Naive thymus-derived CD8-positive, alpha-beta T cell (primary cell): ENCODE results near the gene MLLT1. TPM values are rescaled to one million over a fixed set of nuclear protein-coding genes. Genes with fewer than 3 reads are reported as not detected.

ENCODE experiments used
- ATAC-seq, 2 donors: fragments of 150-1000 bp; cut with Tn5 transposase in 1 of 2; sonication (Bioruptor Pico), chemical (Tn5 transposase) in 1 of 2; 1 replicate in 1 of 2; 2 replicates in 1 of 2; pipeline ENCODE4 v1.10.0; 2021; ENCODE audit warnings: mild to moderate bottlenecking in 2 of 2, moderate library complexity in 2 of 2
- POLR2A ChIA-PET: fragments of 350-600 bp; sonication (Branson Sonifier 250); formaldehyde crosslinking; loops from one replicate; lab custom pipeline; 2021; ENCODE audit warnings: antibody characterized with exemption; lab: Charles Lee
- DNase-seq, 10 donors: peaks; one replicate each; pipeline versions ENCODE4 v3.0.0 to v3.0.0-alpha.2; 2020 to 2022
- H3K27ac Mint-ChIP-seq, 10 donors: one replicate each; pipeline ENCODE4 v1.8.0; 2020 to 2022; ENCODE audit warnings: mild to moderate bottlenecking in 10 of 10, mixed read lengths in 10 of 10, moderate library complexity in 4 of 10, inconsistent platforms in 1 of 10
- H3K27me3 Mint-ChIP-seq, 5 donors: one replicate each; pipeline ENCODE4 v1.8.0; 2021 to 2022; ENCODE audit warnings: mixed read lengths in 5 of 5
- H3K36me3 Mint-ChIP-seq, 3 donors: one replicate each; pipeline ENCODE4 v1.8.0; 2020 to 2022; ENCODE audit warnings: mixed read lengths in 3 of 3, mild to moderate bottlenecking in 2 of 3, inconsistent platforms in 1 of 3
- H3K4me1 Mint-ChIP-seq, 4 donors: one replicate each; pipeline ENCODE4 v1.8.0; 2021 to 2022; ENCODE audit warnings: mixed read lengths in 4 of 4
- H3K4me3 Mint-ChIP-seq, 10 donors: one replicate each; pipeline ENCODE4 v1.8.0; 2020 to 2022; ENCODE audit warnings: mild to moderate bottlenecking in 10 of 10, mixed read lengths in 10 of 10, moderate library complexity in 6 of 10, inconsistent platforms in 1 of 10
- H3K9me3 Mint-ChIP-seq, 9 donors: one replicate each; pipeline ENCODE4 v1.8.0; 2020 to 2022; ENCODE audit warnings: mixed read lengths in 9 of 9, mild to moderate bottlenecking in 3 of 9, inconsistent platforms in 1 of 9, moderate library complexity in 1 of 9
- polyA plus RNA-seq, 3 donors: library from polyadenylated mRNA; unstranded; fragments of 300-500 nt; fragmentation: Illumina TruSeq; gene quantifications; one replicate each; pipeline ENCODE4 v1.2.3, GENCODE V29; 2021
- total RNA-seq, 8 experiments: library from RNA in 2 of 8; stranded (reverse) in 2 of 8; gene quantifications; one replicate each; pipeline ENCODE4 v1.2.3 and lab custom pipeline; 2021 to 2026

Gene MLLT1
- total and polyA plus RNA-seq, 5 experiments from 2014 or later: 0.68 to 41.7 (median 2.7) TPM

DNA sequence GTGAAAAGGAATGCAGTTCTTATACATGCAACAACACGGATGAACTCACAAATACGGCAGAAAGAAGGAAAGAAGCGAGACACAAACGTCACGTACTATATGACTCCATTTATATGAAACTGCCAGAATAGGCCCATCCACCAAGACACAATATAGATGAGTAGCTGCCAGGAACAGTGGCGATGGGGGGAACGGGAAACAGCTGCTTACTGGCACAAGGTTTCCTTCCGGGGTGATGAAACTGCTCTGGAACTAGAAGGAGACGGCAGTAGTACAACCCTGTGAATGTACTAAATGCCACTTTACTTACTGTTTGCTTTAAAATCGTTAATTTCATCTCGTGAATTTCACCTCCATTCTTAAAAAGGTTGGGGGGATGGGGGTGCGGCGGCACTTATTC lies 28.9 kb downstream of the MLLT1 start:
- POLR2A ChIA-PET: no interaction called here

DNA sequence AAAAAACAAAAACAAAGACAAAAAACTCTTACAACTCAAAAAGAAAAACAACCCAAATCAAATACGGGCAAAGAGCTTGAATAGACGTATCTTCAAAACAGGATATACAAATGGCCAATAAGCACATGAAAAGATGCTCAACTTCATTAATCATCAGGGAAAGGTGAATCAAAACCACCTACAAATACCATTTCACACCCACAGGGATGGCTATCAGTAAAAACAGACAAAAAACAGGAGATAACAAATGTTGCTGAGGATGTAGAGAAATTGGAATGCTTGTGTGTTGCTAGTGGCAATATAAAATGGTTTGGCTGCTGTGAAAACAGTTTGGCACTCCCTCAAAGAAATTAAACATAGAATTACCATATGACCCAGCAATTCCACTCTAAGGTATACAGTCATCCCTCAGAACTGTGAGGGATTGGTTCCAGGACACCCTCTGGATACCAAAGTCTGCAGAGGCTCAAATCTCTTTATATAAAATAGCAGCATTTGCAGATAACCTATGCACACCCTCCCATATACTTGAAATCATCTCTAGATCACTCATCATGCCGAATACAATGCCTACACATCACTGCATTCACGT lies 29.7 kb downstream of the MLLT1 start:
- Mint-ChIP-seq H3K9me3 (peaks cover 0 to 2% (median 0%) of the 10 kb centered on the region in 9 donors), H3K27me3 (no peaks in the 10 kb centered on the region), H3K4me1 (peaks cover 25 to 59% (median 42%) of the 10 kb centered on the region in 4 donors), H3K27ac (peak overlapping the region in 3 of 10 donors; percentile 12 to 28 (median 15)), H3K36me3 (peaks cover 0 to 31% (median 10%) of the 10 kb centered on the region in 3 donors), H3K4me3 (no peak overlapping the region)
- no peak for DNase-seq
- ATAC-seq: no peak
- POLR2A ChIA-PET: interaction anchor here (0.8 kb wide), 1 partner anchor 15 kb away, joined by 10 read pairs; no protein-coding TSS in a partner anchor

More for the DNA sequence above, 28.9 kb downstream of the MLLT1 start:
- no peak overlapping the region for H3K27ac Mint-ChIP-seq
- DNase-seq (peak in 1 of 10 donors; percentile 18), ATAC-seq (no peak)
- peaks cover 23 to 57% (median 42%) of the 10 kb centered on the region in 4 donors for H3K4me1 Mint-ChIP-seq
- peaks cover 0 to 2% (median 0%) of the 10 kb centered on the region in 9 donors for H3K9me3 Mint-ChIP-seq
- H3K36me3 Mint-ChIP-seq: peaks cover 0 to 33% (median 7%) of the 10 kb centered on the region in 3 donors
- H3K27me3 Mint-ChIP-seq: no peaks in the 10 kb centered on the region
- no peak overlapping the region for H3K4me3 Mint-ChIP-seq

DNA sequence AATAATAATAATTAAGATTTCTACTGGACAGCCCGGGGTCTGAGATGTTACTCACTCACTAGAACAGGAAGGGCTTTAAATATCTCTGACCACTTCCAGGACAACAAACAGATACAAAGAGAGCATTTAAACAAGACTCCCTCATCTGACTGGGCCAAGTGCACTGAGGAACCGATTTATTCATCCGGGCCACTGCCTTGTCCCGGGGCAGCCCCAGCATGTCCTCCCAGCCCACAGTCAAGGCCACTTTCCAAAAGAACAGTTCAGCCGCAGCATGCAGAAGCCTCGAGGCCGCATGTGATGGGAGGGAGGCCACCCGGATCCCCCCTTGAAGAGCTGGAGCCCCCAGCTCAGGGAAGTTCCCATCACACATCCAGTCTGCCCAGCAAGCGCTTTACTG lies 30.5 kb downstream of the MLLT1 start:
- Mint-ChIP-seq H3K36me3 (peaks cover 0 to 26% (median 10%) of the 10 kb centered on the region in 3 donors), H3K4me1 (peaks cover 28 to 65% (median 47%) of the 10 kb centered on the region in 4 donors), H3K27me3 (no peaks in the 10 kb centered on the region), H3K4me3 (no peak overlapping the region), H3K27ac (peak overlapping the region in 3 of 10 donors; percentile 15 to 59 (median 28)), H3K9me3 (peaks cover 0 to 2% (median 0%) of the 10 kb centered on the region in 9 donors)
- peak in 1 of 10 donors; percentile 57 for DNase-seq
- POLR2A ChIA-PET: no interaction called here
- ATAC-seq: no peak

DNA sequence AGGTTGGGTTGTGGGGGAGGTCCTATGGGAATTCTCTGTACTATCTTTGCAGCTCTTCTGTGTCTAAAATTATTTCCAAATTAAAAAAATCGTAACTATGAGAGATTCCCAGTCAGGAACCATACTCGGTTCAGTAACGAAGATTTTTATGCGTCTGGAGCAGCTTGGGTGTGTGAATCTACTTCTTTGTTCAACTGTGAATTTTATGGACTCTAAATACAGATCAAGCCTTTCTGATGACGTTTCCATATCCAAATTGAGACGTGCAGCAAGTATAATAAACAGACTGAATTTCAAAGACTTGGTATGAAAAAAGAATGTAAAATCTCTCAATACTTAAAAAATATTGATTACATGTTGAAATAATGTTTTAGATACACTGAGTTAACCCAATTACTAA lies 30.9 kb downstream of the MLLT1 start:
- Mint-ChIP-seq H3K4me1 (peaks cover 31 to 70% (median 52%) of the 10 kb centered on the region in 4 donors), H3K36me3 (peaks cover 0 to 26% (median 10%) of the 10 kb centered on the region in 3 donors), H3K9me3 (peaks cover 0 to 2% (median 0%) of the 10 kb centered on the region in 9 donors), H3K27me3 (no peaks in the 10 kb centered on the region), H3K27ac (peak overlapping the region in 2 of 10 donors; percentile 3 to 15), H3K4me3 (no peak overlapping the region)
- DNase-seq (no peak), ATAC-seq (no peak)
- POLR2A ChIA-PET: no interaction called here

DNA sequence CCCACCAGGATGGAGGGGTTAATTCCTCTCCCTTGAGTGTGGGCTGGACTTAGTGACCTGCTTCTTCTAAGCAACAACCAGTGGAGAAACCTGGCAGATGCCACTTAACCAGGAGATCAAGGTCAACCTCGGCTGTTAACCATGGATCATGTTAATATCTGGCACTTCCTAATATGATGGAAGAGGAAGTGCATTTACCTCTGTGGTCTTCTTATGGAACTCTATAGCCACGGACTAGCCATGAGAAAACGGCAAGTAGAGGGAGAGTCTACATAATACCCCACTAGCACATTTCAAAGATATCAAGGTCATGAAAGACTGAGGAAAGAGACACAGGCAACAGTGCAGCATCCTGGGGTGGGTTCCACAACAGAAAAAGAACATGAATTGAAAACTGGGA lies 31.4 kb downstream of the MLLT1 start:
- no peak for ATAC-seq
- H3K4me1 Mint-ChIP-seq: peaks cover 28 to 75% (median 54%) of the 10 kb centered on the region in 4 donors
- POLR2A ChIA-PET: no interaction called here

DNA sequence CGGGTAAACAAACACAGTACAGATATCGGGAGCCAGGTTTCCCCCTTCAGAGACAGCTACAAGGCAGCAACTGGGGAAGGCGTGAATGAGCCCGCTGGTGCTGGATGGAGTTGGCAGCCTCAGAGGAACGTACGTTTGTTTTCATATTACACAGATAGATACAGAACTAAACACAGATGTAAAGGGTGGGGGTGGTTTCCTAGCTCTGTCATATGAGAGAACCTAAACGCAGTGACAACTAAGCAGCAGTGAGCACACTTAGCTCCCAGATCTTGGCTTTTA lies 32.8 kb downstream of the MLLT1 start:
- Mint-ChIP-seq H3K4me3 (no peak overlapping the region), H3K27me3 (no peaks in the 10 kb centered on the region), H3K4me1 (peaks cover 29 to 78% (median 58%) of the 10 kb centered on the region in 4 donors), H3K27ac (peak overlapping the region in 2 of 10 donors; percentile 2 to 62), H3K9me3 (peaks cover 0 to 2% (median 0%) of the 10 kb centered on the region in 9 donors), H3K36me3 (peaks cover 0 to 22% (median 10%) of the 10 kb centered on the region in 3 donors)
- POLR2A ChIA-PET: no interaction called here
- DNase-seq (no peak), ATAC-seq (no peak)

More for the DNA sequence above, 31.4 kb downstream of the MLLT1 start:
- Mint-ChIP-seq H3K36me3 (peaks cover 0 to 23% (median 10%) of the 10 kb centered on the region in 3 donors), H3K27me3 (no peaks in the 10 kb centered on the region), H3K4me3 (no peak overlapping the region), H3K27ac (peak overlapping the region in 1 of 10 donors; percentile 3), H3K9me3 (peaks cover 0 to 2% (median 0%) of the 10 kb centered on the region in 9 donors)
- DNase-seq: no peak

DNA sequence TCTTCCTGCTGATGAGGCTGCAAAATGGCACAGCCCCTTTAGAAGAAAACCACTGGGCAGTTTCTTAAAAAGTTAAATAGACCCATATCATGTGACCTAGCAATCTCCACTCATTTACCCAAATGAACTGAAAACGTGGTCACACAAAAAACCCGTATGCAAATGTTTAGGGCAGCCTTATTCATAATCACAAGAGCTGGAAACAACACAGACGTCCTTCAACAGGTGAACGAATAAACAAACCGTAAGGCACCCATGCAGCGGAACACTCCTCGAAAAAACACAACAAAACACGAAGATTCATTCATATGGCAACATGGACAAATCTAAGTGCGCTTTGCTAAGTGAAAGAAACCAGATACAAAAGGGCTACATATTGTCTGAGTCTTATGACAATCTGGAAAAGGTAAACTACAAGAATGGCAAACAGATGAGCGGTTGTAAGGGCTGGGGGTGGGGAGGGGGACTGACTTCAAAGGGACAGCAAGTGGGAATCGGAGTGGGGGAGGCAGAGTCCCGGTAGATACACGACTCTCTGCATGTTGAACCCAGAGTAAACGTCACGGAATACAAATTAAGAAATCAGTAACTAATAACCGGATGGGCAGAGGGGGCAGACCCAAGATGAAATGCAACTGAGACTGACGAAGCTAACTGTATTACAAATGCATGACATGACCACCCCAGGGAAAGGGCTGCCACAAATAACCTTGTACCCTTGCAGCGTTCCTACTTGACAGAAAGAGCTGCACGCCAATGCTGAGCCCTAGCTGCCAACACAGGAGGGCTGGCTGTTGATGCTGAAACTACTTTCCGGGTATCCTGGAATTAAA lies 33.4 kb downstream of the MLLT1 start:
- peak overlapping the region in 1 of 10 donors; percentile 62 for H3K27ac Mint-ChIP-seq
- DNase-seq (peak in 1 of 10 donors; percentile 7), ATAC-seq (no peak)
- H3K36me3 Mint-ChIP-seq: peaks cover 0 to 18% (median 10%) of the 10 kb centered on the region in 3 donors
- no peak overlapping the region for H3K4me3 Mint-ChIP-seq
- no peaks in the 10 kb centered on the region for H3K27me3 Mint-ChIP-seq
- H3K9me3 Mint-ChIP-seq: peaks cover 0 to 2% (median 0%) of the 10 kb centered on the region in 9 donors
- peaks cover 27 to 74% (median 55%) of the 10 kb centered on the region in 4 donors for H3K4me1 Mint-ChIP-seq
- POLR2A ChIA-PET: no interaction called here

DNA sequence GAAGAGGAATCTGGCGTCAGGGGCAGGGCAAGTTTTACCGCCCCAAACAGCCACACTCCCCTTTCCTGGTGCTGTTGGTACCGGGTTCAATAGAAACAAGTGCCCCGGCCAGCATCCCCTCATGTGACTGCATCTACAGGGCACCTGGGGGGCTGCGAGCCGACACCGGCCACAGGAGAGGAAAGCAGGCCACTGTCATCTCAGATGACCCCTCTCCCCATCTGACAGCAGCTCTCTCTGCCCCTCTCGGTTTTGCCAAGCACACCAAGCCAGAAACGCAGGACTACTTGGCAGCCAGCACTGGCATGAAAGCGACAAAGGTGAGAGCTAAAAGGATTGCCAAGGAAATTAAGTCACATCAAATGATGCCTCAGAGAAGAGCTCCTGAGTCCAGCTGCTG lies 37.1 kb downstream of the MLLT1 start:
- peak in 1 of 10 donors; percentile 45 for DNase-seq
- Mint-ChIP-seq H3K9me3 (no peaks in the 10 kb centered on the region), H3K27me3 (no peaks in the 10 kb centered on the region), H3K36me3 (peaks cover 0 to 16% (median 5%) of the 10 kb centered on the region in 3 donors), H3K4me3 (peak overlapping the region in 1 of 10 donors; percentile 10), H3K4me1 (peaks cover 29 to 67% (median 59%) of the 10 kb centered on the region in 4 donors), H3K27ac (peak overlapping the region in 2 of 10 donors; percentile 51 to 71)
- ATAC-seq: no peak
- POLR2A ChIA-PET: no interaction called here

DNA sequence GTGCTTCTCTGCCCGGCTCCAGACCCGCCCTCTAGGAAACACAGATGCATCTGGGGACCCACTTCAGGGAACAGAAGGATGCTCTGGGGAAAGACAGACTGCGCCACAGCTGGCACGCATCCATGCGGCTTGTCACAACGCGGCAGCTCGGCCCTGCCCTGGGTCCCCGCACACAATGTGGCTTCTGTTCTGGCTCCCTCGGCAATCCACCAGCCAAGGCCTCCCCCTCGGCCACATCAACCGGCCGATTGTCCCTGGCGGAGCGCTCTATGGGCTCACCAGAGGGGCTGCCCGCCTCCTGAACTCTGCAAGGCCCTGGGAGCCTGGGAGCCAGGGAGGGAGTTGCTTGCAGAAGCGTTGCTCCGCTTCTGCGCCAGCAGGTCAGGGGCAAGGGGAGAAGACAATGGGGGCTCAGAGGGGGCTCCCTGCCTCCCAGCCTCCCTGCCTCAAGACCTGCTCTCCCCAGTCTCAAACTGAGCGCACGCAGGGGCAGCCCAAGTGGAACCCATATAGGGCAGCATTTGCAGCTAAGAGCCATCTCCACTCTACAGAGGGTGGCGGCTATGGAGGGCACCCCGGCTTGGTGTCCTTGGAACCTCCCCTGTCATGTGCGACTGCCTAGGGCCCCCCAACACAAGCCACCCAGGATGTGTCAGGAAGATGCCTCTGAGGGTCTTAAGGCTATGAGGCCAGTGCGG lies 37.9 kb downstream of the MLLT1 start:
- H3K36me3 Mint-ChIP-seq: peaks cover 0 to 12% (median 5%) of the 10 kb centered on the region in 3 donors
- peaks cover 29 to 60% (median 56%) of the 10 kb centered on the region in 4 donors for H3K4me1 Mint-ChIP-seq
- H3K9me3 Mint-ChIP-seq: no peaks in the 10 kb centered on the region
- H3K4me3 Mint-ChIP-seq: no peak overlapping the region
- H3K27ac Mint-ChIP-seq: peak overlapping the region in 1 of 10 donors; percentile 41
- POLR2A ChIA-PET: no interaction called here
- ATAC-seq (no peak), DNase-seq (peak in 1 of 10 donors; percentile 61)
- H3K27me3 Mint-ChIP-seq: no peaks in the 10 kb centered on the region

DNA sequence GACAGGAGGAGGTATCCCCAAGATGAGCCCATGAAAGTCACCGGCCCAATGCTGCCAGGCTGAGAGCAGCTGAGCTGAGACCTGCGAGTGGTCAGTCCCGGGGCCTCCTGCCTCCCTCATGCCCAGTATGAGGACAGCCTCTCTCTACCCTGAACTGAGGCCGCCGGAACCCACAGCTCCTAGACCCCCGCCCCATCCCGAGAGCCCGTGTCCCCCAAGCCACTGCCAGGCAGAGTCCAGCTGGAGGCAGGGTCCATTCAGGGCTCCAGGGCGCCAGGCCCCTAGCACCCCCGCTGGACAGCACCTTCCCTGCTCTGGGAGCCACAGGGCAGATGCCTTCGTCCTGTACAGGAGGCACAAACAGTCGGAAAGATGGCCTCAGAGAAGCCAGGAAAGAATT lies 38.7 kb downstream of the MLLT1 start:
- POLR2A ChIA-PET: no interaction called here
- H3K36me3 Mint-ChIP-seq: peaks cover 0 to 9% (median 4%) of the 10 kb centered on the region in 3 donors
- no peaks in the 10 kb centered on the region for H3K9me3 Mint-ChIP-seq
- peak overlapping the region in 2 of 10 donors; percentile 47 to 52 for H3K27ac Mint-ChIP-seq
- ATAC-seq (no peak), DNase-seq (peak in 1 of 10 donors; percentile 36)
- no peaks in the 10 kb centered on the region for H3K27me3 Mint-ChIP-seq
- peaks cover 26 to 57% (median 55%) of the 10 kb centered on the region in 4 donors for H3K4me1 Mint-ChIP-seq
- no peak overlapping the region for H3K4me3 Mint-ChIP-seq

DNA sequence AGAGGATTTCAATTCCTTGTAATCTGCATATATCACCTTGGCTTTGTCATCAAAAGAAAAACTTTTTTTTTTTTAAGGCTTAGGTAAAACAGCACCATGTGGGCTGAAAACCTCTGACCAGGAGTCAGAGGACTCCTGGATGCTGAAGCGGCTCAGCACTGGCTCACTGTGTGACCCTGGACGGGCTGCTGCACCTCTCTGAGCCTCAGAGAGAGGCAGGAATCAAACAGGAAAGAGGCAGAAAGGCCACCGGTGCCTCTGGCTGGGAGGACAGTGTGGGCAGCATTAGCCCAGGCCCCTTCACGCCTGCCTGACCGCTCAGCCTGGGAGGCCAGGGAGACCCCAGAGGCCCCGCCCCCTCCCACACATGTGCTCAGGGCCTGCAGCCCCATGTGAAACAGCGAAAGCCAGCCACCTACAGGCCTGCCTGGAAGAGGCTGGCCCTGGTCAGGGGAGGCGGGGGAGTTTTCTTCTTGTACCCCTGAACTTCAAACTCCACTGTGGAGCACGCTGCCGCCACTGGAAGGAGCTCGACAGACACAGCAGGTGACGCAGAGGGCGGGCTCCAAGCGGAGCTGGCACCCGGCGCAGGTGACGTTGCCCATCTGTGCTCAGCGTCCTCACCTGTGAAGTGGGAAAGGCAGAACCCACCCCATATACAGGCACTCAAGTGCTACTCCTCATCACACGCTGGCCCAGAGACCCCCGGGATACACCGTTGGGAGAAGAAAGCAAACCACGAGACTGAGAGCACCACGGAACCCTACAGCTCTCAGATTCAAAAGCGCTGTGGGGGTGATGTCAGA lies 39.7 kb downstream of the MLLT1 start:
- no peaks in the 10 kb centered on the region for H3K27me3 Mint-ChIP-seq
- DNase-seq (peak in 1 of 10 donors; percentile 43), ATAC-seq (no peak)
- H3K4me1 Mint-ChIP-seq: peaks cover 31 to 63% (median 60%) of the 10 kb centered on the region in 4 donors
- peaks cover 0 to 6% (median 0%) of the 10 kb centered on the region in 3 donors for H3K36me3 Mint-ChIP-seq
- peak overlapping the region in 9 of 10 donors; percentile 8 to 61 (median 45) for H3K27ac Mint-ChIP-seq
- POLR2A ChIA-PET: no interaction called here
- peak overlapping the region in 1 of 10 donors; percentile 16 for H3K4me3 Mint-ChIP-seq
- H3K9me3 Mint-ChIP-seq: no peaks in the 10 kb centered on the region
